HG02884 (cell line): ENCODE results near the gene P2RY6.
"Not testable (repeated sequence)": the region's sequence is repeated elsewhere in the genome, so short reads cannot be mapped to it uniquely, and the experiment has no call there.

Experiments
- ATAC-seq: cut with Tn5 transposase; IDR thresholded peaks from one replicate; pipeline ENCODE4 v1.9.1; 2021; ENCODE audit warnings: mild to moderate bottlenecking, moderate library complexity; ENCODE audit not compliant: unreplicated experiment

Gene P2RY6, protein sequence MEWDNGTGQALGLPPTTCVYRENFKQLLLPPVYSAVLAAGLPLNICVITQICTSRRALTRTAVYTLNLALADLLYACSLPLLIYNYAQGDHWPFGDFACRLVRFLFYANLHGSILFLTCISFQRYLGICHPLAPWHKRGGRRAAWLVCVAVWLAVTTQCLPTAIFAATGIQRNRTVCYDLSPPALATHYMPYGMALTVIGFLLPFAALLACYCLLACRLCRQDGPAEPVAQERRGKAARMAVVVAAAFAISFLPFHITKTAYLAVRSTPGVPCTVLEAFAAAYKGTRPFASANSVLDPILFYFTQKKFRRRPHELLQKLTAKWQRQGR

DNA sequence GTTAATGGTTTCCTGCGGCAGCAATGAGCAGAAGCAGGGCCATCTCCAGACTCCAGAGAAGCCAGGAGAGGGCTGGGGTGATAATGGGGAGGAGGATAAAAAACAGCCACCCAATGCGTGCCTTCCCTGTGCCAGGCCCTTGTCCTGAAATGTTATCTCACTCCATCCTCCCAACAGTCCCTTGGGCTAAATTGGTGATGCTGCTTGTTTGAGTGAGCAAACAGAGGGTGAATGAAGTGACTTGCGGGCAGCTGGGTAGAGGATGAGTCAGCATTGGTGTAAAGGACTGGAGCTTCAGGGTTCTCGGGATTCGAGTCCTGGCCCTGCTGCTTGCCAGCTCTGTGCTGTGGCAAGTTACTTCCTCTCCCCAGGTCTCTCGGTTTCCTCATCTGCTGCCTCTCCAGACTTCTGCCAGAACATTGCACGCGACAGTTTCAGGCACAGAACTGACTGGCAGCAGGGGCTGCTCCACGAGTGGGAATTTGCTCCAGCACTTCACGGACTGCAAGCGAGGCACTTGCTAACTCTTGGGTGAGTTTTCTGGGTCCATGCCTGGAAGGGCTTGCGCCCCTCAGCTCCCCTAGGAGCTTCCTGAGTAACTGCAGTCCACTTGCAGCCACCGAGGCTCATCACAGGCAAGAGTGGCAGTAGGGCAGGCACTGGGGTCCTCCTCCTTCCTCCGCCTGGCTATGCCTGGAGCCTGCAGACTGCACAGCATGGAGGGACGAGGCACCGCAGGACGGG is at the start of gene P2RY6:
Gene P2RY6 (plus strand): TSS at position 403 of the 744 bp plus-strand sequence. CDS start 24,181 bp downstream, outside the sequence.
- no peak for ATAC-seq

DNA sequence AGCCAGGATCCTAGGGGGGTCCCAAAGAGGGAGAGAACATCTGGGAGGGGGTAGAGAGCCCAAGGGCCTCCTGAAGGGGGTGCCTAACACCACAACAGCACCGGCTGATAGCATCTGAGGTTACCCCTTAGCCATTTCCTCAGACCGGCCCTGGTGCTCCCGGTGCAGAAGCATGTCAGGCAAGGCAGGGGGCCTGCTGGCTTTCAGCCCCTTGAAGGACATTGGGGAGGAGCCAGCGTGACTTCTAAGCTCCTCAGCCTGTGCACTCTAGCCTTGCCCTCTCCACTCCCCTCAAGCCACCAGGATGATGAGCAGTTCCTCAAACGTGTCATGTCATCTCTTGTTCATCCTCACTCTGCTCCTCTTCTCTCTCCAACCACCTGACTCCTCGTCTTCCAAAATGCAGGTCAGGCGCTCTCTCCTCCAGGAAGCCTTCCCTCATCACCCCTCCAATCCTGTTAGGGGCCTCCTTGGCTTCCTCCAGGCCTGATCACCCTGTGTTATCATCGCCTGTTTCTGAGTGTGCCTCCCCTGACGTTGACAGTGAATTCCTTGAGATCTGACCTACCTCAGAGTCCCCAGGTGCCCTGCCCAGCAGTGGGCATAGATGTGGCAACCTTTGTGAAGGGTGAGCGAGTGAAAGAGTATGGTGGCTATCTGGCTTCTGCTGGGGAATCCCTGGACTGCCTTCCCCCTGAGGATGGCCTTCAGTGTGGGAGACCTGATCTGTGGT is 48.0 kb upstream of the P2RY6 start:
- ATAC-seq, result no peak

DNA sequence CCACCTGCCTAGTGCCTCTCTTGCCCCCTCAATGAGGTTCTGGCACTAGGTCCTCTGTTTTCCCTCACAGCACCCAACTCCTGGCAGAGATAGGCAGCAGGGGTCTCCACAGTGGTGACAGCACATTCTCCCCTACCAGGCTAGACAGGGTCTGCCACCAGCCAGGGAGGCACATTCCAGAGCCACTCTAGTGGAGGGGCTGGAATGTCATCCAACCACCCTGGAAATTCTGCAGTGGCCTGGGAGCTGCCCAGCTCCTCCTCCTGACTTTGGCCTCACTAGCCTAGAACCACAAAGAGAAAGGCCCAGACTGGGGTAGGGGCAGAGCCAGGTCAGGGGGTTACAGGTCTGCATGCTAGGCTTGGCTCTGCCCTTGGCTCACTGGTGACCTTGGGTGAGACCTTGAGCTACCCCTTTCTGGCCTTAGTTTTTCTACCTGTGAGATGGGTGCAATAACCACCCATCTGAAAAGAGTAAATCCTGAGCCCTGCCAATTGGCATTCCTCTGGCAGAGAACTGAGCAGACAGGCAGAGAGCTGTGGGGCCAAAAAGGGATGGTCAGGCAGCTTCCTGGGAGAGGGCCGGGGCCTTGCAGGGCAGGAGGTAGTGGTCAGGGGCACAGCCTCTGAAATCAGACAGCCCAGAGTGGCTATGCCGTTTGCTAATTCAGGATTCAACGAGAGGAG is 47.0 kb upstream of the P2RY6 start:
- no peak for ATAC-seq

DNA sequence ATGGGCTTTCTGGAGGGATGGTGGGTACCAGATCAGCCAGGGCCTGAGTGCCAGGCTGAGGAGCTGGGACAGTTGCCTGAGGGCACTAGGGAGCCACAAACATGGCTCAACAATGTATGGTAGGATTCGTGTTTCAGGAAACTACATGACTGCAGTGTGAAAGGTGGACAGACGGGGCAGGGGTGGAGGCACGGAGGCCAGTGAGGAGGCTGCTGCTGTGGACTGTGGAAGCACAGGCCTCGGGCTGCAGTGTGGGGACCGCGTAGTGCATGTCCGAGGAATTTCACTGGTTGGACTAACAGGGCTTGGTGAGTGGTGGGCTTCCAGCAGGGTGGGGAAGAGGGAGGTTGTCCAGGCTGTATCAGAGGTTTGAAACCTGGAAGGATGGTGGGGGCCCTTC is 46.3 kb upstream of the P2RY6 start:
- ATAC-seq, result no peak

DNA sequence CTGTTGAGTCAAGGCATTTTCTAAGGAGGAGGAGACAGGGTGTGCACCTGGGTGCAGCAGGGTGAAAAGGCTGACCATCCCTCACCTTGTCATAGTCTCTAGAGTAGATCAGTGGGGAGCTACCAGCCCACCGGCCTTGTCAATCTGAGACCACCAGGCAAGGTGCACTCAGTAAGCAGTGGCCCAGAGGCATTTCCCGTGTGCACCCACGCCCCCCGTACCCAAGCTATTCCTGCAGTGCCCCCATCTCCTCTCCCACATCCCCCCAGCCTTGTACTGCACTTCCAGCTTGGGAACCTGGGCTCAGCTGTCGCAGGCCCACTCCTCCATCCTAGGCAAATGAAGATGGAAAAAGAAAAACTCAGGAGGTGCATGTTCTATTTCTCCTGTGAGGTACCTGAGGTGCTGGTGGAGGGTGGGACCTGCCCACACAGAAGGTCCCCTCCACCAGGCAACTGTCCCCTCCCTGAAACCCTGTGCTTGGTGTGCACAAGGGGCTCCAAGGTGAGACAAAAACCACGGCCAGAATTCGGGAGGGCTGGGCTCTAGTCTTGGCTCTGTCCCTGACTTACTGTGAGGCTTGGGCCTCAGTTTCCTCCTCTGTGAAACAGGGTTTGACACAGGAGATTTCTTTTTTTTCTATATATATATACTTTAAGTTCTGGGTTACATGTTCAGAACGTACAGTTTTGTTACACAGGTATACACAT is 45.7 kb upstream of the P2RY6 start:
- ATAC-seq, result no peak

DNA sequence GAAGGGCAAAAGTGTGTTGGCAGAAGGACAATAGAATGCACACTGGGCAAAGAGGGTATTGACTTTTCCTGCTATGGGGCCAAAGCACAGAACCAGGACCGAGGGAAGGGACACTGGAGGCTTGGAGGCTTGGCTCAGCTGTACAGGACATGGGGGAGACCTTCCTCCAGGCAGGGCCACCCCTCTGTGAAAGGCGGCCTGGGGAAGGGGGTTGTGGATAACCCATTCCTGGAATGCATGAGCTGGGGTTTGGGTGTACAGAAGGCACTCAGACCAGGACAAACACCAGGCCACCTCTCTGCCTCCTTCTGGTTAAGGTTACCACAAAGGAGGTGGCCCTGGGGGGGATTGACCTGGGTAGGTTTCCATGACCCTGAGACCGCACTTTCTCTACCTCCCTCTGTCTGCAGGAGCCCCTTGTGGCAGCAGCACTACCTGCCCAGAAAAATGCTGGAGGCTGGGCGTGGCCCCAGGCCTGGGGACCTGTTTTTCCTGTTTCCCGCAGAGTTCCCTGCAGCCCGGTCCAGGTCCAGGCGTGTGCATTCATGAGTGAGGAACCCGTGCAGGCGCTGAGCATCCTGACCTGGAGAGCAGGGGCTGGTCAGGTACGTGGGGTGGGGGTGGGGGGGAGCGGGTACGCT is 44.4 kb upstream of the P2RY6 start:
- ATAC-seq, result no peak

DNA sequence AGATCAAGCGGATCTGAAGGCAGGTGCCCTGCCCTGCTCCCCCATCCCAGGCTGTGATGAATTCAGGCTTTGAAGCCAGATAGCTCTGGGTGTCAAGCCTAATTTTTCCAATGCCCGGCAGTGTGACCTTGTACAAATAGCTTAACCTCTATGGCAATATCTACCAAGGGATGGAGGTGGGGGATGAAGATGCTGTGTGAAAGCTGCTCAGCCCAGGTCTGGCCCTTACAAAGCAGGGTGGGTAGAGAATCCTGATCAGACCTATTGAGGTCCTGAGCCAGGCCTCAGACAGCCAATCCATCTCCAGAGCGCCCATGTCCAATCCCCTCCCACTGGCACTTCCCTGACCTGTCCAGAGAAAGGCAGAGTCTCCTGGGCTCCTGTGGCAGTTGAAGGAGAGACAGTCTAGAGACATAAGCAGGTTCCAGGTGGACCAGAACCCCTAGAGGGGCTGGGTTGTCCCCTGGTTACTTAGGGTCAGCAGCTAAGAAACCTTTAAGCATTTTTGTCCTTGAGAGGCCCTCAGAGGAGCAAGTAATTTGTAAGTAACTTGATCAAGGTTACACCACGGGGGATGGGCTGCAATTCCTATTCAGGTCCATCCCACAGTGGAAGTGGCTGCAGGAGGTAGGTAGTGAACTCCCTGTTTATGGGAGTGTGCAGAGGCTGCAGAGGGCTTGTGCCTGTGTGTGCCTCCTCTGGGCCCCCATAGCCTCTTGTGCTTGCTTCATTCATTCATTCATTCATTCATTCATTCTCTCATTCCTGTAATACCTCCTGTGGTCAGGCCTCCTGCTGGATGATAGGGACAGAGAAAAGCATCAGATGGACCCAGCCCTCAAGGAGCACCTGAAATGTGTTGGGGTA is 43.6 kb upstream of the P2RY6 start:
- ATAC-seq, result no peak

DNA sequence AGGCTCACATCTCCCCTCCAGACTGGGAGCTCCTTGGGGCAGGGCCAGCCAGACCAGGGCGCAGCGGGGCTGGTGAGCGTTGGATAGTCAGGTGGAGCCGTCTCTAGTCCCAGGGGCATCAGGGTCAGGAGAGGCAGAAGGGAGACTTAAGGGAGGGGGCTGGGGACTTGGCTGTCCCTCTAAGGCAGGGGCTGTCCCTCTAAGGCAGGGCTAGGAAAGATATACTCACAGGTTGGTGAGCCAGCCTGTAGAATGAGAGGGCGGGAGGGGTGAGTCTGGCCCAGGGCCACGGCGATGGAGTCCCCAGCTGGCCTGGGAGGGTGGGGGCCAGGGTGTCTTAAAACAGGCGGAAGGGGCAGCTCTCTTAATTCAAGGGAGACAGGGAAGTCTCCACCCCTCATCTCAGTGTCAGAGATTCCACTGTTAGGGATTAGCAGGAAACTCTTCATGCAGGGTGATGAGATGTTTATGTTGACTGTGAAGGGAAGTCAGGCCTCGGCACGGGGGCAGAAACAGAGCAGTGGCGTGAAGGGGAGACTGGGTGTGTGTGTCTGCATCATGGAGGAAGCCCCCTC is 42.7 kb upstream of the P2RY6 start:
- ATAC-seq, result no peak

DNA sequence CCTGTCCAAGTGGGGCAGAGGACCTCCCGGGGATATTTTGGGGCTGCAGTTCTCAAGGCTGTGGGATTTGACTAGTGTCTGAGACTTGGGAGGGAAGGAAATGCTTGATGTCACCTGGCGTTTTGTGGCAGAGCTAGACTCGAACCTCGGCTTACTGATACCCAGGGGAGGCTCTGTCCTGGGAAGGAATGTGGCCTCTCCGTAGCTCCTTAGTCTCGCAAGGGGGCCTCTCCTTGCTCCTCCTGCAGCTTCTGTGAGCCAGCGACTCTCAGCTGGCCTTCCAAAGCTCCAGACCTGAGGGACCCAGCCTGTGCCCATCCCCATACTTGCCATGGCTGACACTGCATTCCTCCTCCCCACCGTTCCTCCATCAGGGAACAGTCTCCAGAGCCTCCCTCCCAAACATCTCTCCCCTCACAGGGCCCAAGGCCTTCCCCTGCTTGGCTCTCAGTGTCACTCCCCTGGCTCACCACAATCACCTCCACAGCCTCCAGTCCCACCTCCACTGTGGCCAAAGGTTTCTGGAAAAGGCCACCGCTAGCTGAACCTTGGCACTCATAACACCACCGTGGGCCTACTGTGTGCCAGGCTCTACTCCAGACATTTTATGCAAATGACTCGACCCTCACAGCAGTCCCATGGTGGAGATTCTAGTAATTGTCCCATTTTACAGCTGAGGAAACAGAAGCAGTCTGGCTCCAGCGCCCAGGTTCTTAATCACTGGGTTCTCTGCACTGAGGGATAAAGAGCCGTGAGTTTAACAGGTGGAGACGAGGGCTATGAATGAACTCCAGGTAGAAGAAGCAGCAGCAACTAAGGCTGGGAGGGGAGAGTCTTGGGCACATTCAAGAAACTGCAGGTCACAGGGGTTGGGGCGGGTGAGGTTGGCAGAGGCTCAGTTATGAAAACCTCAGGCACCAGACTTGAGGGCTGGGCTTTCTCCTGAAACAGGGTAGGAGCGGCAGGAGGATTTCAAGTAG is 42.0 kb upstream of the P2RY6 start:
- ATAC-seq, result no peak

DNA sequence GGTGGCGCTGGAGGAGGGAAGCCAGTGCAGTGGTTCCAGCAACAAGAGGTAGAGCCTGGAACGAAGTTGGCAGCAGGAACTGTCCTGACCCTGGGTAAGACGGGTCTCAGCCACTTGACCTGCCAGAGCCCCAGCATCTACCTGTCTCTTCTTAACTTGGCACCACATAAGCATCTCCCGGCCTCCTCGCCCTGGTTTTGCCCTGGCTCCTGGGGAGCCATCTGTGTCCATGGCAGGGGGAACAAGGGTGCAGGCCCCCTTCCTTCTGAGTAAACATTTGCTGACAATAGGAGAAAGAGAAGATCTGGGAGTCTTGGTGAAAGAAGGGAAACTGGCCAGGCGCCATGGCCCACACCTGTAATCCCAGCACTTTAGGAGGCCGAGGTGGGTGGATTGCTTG is 41.2 kb upstream of the P2RY6 start:
- ATAC-seq, result no peak

DNA sequence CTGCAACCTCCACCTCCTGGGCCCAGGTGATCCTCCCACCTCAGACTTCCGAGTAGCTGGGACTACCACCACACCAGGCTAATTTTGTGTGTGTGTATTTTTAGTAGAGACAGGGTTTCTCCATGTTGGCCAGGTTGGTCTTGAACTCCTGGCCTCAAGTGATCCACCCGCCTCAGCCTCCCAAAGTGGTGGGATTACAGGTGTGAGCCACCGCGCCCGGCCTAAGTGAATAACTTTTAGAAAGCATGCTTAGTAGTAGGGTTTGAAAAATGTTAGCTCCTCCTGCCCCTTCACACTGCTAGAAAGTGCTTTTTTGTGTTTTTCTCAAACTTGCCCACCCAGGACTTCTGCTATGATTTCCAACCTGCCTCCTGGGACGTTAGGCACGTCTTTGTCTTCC is 39.7 kb upstream of the P2RY6 start:
- not testable (repeated sequence) for ATAC-seq

DNA sequence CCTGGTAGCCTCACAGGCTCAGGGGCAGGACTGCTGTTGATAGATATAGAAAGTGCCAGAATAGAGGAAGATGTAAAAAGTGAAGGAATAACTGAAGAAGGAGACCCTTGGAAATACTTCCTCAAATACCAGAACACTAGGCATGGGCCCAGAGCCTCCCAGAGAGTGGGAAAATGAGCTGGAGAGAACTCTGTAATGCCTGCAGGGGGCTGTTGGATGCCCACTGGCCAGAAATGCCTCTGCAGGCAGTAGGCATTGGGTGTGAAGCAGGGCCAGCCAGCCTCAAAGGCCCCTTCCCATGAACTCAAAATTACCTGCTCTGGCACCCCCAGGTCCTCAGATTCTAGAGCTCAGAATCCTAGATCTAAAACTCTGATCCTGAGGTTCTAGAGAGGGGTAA is 38.9 kb upstream of the P2RY6 start:
- no peak for ATAC-seq

DNA sequence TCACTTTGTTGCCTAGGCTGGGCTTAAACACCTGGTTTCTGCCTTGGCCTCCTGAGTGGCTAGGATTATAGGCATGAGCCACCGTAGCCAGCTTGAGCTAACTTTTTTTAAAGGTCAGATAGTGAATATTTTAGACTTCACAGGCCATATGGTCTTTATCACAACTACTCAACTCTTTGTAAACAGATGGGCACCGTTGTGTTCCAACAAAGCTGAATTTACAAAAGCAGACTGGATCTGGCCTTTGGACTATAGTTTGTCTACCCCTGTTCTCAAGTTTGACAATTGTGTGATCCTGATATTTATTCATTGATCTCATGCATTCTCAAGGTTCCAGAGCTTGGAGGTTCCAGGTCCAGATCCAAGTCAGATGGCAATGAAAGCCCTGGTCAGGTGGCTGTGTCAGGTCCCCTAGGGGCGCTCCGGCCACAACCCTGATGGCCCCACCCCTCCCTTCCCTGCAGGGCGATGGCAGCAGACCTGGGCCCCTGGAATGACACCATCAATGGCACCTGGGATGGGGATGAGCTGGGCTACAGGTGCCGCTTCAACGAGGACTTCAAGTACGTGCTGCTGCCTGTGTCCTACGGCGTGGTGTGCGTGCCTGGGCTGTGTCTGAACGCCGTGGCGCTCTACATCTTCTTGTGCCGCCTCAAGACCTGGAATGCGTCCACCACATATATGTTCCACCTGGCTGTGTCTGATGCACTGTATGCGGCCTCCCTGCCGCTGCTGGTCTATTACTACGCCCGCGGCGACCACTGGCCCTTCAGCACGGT is 38.3 kb upstream of the P2RY6 start:
- ATAC-seq, result no peak

DNA sequence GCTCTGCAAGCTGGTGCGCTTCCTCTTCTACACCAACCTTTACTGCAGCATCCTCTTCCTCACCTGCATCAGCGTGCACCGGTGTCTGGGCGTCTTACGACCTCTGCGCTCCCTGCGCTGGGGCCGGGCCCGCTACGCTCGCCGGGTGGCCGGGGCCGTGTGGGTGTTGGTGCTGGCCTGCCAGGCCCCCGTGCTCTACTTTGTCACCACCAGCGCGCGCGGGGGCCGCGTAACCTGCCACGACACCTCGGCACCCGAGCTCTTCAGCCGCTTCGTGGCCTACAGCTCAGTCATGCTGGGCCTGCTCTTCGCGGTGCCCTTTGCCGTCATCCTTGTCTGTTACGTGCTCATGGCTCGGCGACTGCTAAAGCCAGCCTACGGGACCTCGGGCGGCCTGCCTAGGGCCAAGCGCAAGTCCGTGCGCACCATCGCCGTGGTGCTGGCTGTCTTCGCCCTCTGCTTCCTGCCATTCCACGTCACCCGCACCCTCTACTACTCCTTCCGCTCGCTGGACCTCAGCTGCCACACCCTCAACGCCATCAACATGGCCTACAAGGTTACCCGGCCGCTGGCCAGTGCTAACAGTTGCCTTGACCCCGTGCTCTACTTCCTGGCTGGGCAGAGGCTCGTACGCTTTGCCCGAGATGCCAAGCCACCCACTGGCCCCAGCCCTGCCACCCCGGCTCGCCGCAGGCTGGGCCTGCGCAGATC is 37.5 kb upstream of the P2RY6 start:
- ATAC-seq, result no peak

DNA sequence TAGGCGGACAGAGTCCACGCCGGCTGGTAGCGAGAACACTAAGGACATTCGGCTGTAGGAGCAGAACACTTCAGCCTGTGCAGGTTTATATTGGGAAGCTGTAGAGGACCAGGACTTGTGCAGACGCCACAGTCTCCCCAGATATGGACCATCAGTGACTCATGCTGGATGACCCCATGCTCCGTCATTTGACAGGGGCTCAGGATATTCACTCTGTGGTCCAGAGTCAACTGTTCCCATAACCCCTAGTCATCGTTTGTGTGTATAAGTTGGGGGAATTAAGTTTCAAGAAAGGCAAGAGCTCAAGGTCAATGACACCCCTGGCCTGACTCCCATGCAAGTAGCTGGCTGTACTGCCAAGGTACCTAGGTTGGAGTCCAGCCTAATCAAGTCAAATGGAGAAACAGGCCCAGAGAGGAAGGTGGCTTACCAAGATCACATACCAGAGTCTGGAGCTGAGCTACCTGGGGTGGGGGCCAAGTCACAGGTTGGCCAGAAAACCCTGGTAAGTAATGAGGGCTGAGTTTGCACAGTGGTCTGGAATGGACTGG is 36.8 kb upstream of the P2RY6 start:
- ATAC-seq, result no peak

DNA sequence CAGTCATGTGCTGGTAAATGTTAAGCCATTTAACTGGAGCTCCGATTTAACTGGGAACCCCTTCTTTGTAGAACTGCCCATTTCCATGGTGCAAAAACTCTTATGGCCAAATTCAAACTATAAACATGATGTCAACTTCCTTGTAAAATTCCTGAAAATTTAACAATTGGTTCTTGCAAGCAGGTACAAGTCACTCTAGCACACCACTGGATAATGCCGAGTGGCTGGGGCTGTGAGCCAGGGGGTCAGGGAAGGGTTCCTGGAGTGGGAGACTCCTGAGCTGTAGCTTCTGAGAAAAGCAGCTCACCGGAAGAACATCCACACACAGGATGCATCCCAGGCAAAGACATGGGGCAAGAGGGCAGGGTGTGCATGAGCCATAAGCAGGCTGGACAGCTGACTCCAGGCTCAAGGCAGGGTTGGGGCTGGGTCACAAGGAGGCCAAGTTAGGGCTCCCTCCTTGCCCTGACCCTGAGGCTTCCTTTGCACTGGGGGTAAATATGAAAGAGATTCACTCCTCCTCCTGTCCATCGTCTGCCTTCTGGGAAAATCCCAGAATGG is 35.9 kb upstream of the P2RY6 start:
- ATAC-seq, result no peak
